GM12864 (cell line): ENCODE measurements around the gene ERVK3-1.
"Not testable (repeated sequence)": the region's sequence is repeated elsewhere in the genome, so short reads cannot be mapped to it uniquely, and the experiment has no call there.

Experiments used
- DNase-seq: peaks from one replicate; pipeline ENCODE4 v3.0.0-alpha.2; 2011; ENCODE audit warnings: low read depth
- H3K4me3 ChIP-seq: 2 replicates; pipeline ENCODE4 v1.5.1; 2011; ENCODE audit warnings: mild to moderate bottlenecking, low read depth, low read length, control low read depth
- TF ChIP-seq, protein P1 (sequence below): IDR thresholded peaks from 2 replicates; pipeline ENCODE4 v1.5.1; 2011; ENCODE audit warnings: low read depth, mild to moderate bottlenecking, moderate library complexity, low read length, control low read depth, inconsistent platforms; ENCODE audit errors: missing control alignments

The ERVK3-1 gene

DNA sequence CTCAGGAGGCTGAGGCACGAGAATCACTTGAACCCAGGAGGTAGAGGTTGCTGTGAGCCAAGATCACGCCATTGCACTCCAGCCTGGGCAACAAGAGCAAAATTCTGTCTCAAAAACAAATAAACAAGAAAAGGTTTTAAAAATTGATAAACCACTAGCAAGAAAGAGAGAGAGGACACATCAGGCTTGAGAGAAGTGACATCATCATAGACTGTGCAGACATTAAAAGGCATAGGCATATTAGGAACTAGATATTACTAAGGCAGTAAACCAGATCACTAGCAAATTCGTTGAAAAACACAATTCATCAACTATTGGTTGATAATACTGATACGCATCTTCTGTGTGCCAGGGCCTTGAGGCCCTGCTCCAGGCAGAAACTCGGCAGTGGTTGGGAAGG, 40.4 kb downstream of the ERVK3-1 start:
- TF ChIP-seq, protein P1, sequence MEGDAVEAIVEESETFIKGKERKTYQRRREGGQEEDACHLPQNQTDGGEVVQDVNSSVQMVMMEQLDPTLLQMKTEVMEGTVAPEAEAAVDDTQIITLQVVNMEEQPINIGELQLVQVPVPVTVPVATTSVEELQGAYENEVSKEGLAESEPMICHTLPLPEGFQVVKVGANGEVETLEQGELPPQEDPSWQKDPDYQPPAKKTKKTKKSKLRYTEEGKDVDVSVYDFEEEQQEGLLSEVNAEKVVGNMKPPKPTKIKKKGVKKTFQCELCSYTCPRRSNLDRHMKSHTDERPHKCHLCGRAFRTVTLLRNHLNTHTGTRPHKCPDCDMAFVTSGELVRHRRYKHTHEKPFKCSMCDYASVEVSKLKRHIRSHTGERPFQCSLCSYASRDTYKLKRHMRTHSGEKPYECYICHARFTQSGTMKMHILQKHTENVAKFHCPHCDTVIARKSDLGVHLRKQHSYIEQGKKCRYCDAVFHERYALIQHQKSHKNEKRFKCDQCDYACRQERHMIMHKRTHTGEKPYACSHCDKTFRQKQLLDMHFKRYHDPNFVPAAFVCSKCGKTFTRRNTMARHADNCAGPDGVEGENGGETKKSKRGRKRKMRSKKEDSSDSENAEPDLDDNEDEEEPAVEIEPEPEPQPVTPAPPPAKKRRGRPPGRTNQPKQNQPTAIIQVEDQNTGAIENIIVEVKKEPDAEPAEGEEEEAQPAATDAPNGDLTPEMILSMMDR = no peak
- DNase-seq = no peak
- no peak overlapping the region for H3K4me3 ChIP-seq

DNA sequence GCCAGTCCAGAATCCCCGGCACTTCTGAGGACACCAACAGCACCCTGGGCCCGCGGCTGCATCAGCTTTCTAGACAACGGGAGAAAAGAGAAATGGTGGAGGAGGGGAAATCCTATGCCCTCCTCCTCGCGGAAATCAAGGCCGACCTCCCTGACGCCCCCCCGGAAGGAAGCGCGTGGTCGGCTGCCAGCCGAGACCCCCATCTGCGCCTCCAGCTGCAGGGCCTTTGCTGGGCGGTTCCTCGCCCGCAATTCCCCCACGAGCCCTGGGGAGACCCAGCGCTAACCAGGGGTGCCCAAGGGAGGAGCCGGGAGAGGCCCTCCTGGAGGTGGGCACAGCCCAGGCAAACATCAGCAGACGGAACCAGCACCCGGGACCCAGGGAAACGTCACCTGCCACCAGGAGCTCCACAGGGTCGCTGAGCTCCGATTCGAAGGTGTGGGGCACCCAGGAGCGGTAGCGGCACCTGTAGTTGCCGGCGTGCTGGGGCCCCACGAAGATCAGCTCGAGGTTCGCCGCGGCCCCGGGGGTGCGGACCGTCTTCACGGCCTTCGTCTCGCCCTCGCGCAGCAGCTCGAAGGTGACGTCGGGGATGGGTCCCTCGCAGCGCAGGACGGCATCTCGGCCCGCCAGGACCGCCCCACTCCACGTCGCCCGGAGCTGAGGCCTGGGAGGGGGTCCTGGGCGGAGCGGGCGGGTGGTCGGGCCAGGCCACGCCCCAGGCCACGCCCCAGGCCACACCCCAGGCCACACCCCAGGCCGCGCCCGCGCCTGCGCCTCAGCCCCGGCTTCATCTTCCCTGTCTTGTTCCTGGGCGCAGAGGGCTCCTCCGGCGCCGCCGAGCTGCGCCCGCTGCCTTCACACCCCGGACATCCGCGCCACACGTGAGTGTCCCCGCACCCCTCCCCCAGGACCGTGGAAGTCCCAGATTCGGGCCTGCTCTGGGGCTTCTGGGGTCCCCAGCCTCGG, 42.1 kb downstream of the ERVK3-1 start:
- DNase-seq = peak; percentile 33
- TF ChIP-seq, protein P1 = no peak
- H3K4me3 ChIP-seq = peak overlapping the region; percentile 77

DNA sequence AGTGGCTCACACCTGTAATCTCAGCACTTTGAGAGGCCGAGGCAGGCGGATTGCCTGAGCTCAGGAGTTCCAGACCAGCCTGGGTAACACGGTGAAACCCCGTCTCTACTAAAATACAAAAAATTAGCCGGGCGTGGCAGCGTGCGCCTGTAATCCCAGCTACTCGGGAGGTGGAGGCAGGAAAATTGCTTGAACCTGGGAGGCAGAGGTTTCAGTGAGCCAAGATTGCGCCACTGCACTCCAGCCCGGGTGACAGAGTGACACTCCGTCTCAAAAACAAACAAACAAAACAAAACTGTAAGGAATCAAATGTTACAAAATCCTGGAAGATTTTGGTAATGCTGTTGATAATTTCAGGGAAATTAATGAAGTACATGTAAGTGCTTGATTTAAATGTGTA, 42.9 kb downstream of the ERVK3-1 start:
- H3K4me3 ChIP-seq = peak overlapping the region; percentile 77
- DNase-seq = not testable (repeated sequence)

GRCh38 chr19:58349590-58349989, 44.4 kb downstream of the ERVK3-1 start:
- TF ChIP-seq, protein P1 = no peak
- H3K4me3 ChIP-seq = no peak overlapping the region

GRCh38 chr19:58350001-58350861, 45.1 kb downstream of the ERVK3-1 start:
- DNase-seq = no peak
- no peak overlapping the region for H3K4me3 ChIP-seq
- TF ChIP-seq, protein P1 = no peak

More at GRCh38 chr19:58349590-58349989, 44.4 kb downstream of the ERVK3-1 start:
- DNase-seq = no peak

- DNase-seq = no peak
- H3K4me3 ChIP-seq = no peak overlapping the region
- TF ChIP-seq, protein P1 = no peak
Measured at GRCh38 chr19:58350871-58351557, 45.8 kb downstream of the ERVK3-1 start.

DNA sequence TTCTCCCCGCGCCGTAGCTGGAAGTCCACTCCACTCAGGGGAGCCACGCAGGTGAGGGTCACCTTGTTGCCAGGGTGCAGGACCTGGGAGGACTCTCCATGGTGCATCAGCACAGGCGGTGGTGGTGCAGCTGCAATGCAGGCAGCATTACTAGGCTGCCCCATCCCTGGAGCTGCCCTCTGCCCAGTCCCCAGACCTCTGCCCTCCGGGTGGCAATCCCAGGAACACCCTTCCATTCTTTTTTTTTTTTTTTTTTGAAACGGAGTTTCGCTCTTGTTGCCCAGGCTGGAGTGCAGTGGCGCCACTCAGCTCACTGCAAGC, 46.3 kb downstream of the ERVK3-1 start:
- no peak for DNase-seq
- TF ChIP-seq, protein P1 = no peak
- H3K4me3 ChIP-seq = no peak overlapping the region
